GM23338 (cell line): ENCODE results near the gene ATPAF1. TPM values are rescaled to one million over a fixed set of nuclear protein-coding genes. Genes with fewer than 3 reads are reported as not detected.

Experiments
- ATAC-seq: fragments of 200-7000 bp; cut with Tn5 transposase; 3 replicates; pipeline ENCODE4 v1.9.1; 2020
- DNase-seq: peaks from one replicate; pipeline ENCODE4 v3.0.0-alpha.2; 2015; ENCODE audit warnings: low spot score
- H2AFZ ChIP-seq: fragments of 200-600 bp; sonication (generic); 2 replicates; pipeline ENCODE4 v1.8.0; 2016; ENCODE audit warnings: antibody characterized with exemption, mild to moderate bottlenecking, moderate library complexity
- H3F3A ChIP-seq: fragments of 200-600 bp; sonication (generic); replicated peaks from 2 replicates; pipeline ENCODE4 v1.8.0; 2017; ENCODE audit warnings: antibody characterized with exemption, mixed run types, low read depth
- H3K27ac ChIP-seq: fragments of 200-600 bp; sonication (generic); 2 replicates; pipeline ENCODE4 v1.6.1; 2016; ENCODE audit warnings: low read depth
- H3K27me3 ChIP-seq: fragments of 200-600 bp; sonication (generic); 2 replicates; pipeline ENCODE4 v1.8.0; 2016; ENCODE audit warnings: mild to moderate bottlenecking, mixed run types, moderate library complexity; ENCODE audit not compliant: insufficient read depth
- H3K36me3 ChIP-seq: fragments of 200-600 bp; sonication (generic); 2 replicates; pipeline ENCODE4 v1.8.0; 2016; ENCODE audit warnings: mild to moderate bottlenecking; ENCODE audit not compliant: insufficient read depth
- H3K4me1 ChIP-seq: fragments of 200-600 bp; sonication (generic); 2 replicates; pipeline ENCODE4 v1.8.0; 2016; ENCODE audit warnings: mild to moderate bottlenecking, moderate library complexity; ENCODE audit not compliant: insufficient read depth
- H3K4me2 ChIP-seq: fragments of 200-600 bp; sonication (generic); 2 replicates; pipeline ENCODE4 v1.7.1; 2017; ENCODE audit warnings: mixed run types
- H3K4me3 ChIP-seq: fragments of 200-600 bp; sonication (generic); 2 replicates; pipeline ENCODE4 v1.6.1; 2016; ENCODE audit warnings: mixed run types
- H3K79me2 ChIP-seq: fragments of 200-600 bp; sonication (generic); replicated peaks from 2 replicates; pipeline ENCODE4 v1.8.0; 2017; ENCODE audit warnings: mild to moderate bottlenecking; ENCODE audit not compliant: insufficient read depth
- H3K9me2 ChIP-seq: fragments of 200-600 bp; sonication (generic); 2 replicates; pipeline ENCODE4 v1.8.0; 2017; ENCODE audit not compliant: insufficient read depth
- H4K20me1 ChIP-seq: fragments of 200-600 bp; sonication (generic); replicated peaks from 2 replicates; pipeline ENCODE4 v1.8.0; 2017; ENCODE audit warnings: mild to moderate bottlenecking; ENCODE audit not compliant: insufficient read depth
- H3K27ac Mint-ChIP-seq: 2 replicates; pipeline ENCODE4 v1.8.0; 2020; ENCODE audit warnings: inconsistent platforms, mild to moderate bottlenecking, moderate library complexity, mixed read lengths
- H3K27me3 Mint-ChIP-seq: 3 replicates; pipeline ENCODE4 v1.8.0; 2022; ENCODE audit warnings: low read depth, mild to moderate bottlenecking, moderate library complexity, mixed read lengths, inconsistent platforms; ENCODE audit not compliant: insufficient read depth, poor library complexity
- H3K36me3 Mint-ChIP-seq: 3 replicates; pipeline ENCODE4 v1.8.0; 2021; ENCODE audit warnings: low read depth, mild to moderate bottlenecking, inconsistent platforms, moderate library complexity, mixed read lengths
- H3K4me1 Mint-ChIP-seq: 3 replicates; pipeline ENCODE4 v1.8.0; 2020; ENCODE audit warnings: mild to moderate bottlenecking, inconsistent platforms, mixed read lengths
- H3K4me3 Mint-ChIP-seq: 3 replicates; pipeline ENCODE4 v1.8.0; 2021; ENCODE audit warnings: moderate library complexity, mild to moderate bottlenecking, inconsistent platforms, mixed read lengths
- H3K9me3 Mint-ChIP-seq: 3 replicates; pipeline ENCODE4 v1.8.0; 2020; ENCODE audit warnings: moderate library complexity, mild to moderate bottlenecking, inconsistent platforms, mixed read lengths
- CREB1 ChIP-seq: fragments of 250-450 bp; sonication (Bioruptor Pico); IDR thresholded peaks from 2 replicates; pipeline ENCODE4 v1.5.0; 2020; ENCODE audit warnings: low read depth, mild to moderate bottlenecking, moderate library complexity
- ETS1 ChIP-seq: IDR thresholded peaks from 2 replicates; pipeline ENCODE4 v1.6.1; 2016; ENCODE audit warnings: antibody characterized with exemption
- EZH2 ChIP-seq: fragments of 200-600 bp; sonication (generic); IDR thresholded peaks from one replicate; pipeline ENCODE4 v1.8.0; 2017; ENCODE audit warnings: antibody characterized with exemption, mild to moderate bottlenecking, low read depth; ENCODE audit not compliant: unreplicated experiment
- EZH2phosphoT487 ChIP-seq: fragments of 200-600 bp; sonication (generic); IDR thresholded peaks from one replicate; pipeline ENCODE4 v1.8.1; 2018; ENCODE audit warnings: antibody characterized with exemption; ENCODE audit not compliant: unreplicated experiment
- JUNB ChIP-seq: IDR thresholded peaks from one replicate; pipeline ENCODE4 v1.6.1; 2016; ENCODE audit warnings: antibody characterized with exemption; ENCODE audit not compliant: unreplicated experiment
- NANOG ChIP-seq: IDR thresholded peaks from 2 replicates; pipeline ENCODE4 v1.6.1; 2016; ENCODE audit warnings: antibody characterized with exemption, borderline replicate concordance
- POLR2AphosphoS5 ChIP-seq: IDR thresholded peaks from 2 replicates; pipeline ENCODE4 v1.6.1; 2016; ENCODE audit warnings: antibody characterized with exemption, low read depth
- STAT1 ChIP-seq: IDR thresholded peaks from one replicate; pipeline ENCODE4 v1.6.1; 2016; ENCODE audit warnings: antibody characterized with exemption; ENCODE audit not compliant: unreplicated experiment
- ZNF114 ChIP-seq: fragments of 250-450 bp; sonication (Bioruptor Pico); IDR thresholded peaks from 2 replicates; pipeline ENCODE4 v1.5.0; 2020; ENCODE audit warnings: mild to moderate bottlenecking, moderate library complexity
- ZNF331 ChIP-seq: fragments of 250-450 bp; sonication (Bioruptor Pico); IDR thresholded peaks from 2 replicates; pipeline ENCODE4 v1.5.0; 2020; ENCODE audit warnings: low read depth, mild to moderate bottlenecking, moderate library complexity
- polyA plus RNA-seq: library from polyadenylated mRNA; unstranded; fragments of >200 nt; fragmentation: Nextera tagmentation; extraction: Ambion mirVana; gene quantifications from 2 replicates; pipeline ENCODE4 v1.2.1, GENCODE V29; 2016
- total RNA-seq: library from RNA; depleted of rRNA; stranded (reverse); fragments of >200 nt; shearing (Covaris generic); gene quantifications from 2 replicates; pipeline ENCODE4 v1.2.3, GENCODE V29; 2014
- TF ChIP-seq, protein P1 (sequence below): IDR thresholded peaks from one replicate; pipeline ENCODE4 v1.6.1; 2018; ENCODE audit warnings: antibody characterized with exemption; ENCODE audit not compliant: unreplicated experiment
- TF ChIP-seq, protein P2 (sequence below): fragments of 250-450 bp; sonication (Bioruptor Pico); IDR thresholded peaks from 2 replicates; pipeline ENCODE4 v1.5.0; 2020; ENCODE audit warnings: mild to moderate bottlenecking, moderate library complexity
- TF ChIP-seq, protein P3 (sequence below), 2 experiments: fragments of 200-600 bp in 1 of 2; sonication (generic) in 1 of 2; conservative IDR thresholded peaks; 2 replicates each; pipeline versions ENCODE4 v1.5.1 to v1.6.1; 2016 to 2017; ENCODE audit warnings: antibody characterized with exemption in 2 of 2, low read depth in 2 of 2, mild to moderate bottlenecking in 2 of 2, moderate library complexity in 1 of 2

The ATPAF1 gene
- total and polyA plus RNA-seq, 2 experiments from 2014 or later = 41.2 to 67.6 TPM

GRCh38 chr1:46638921-46639320 is 29.2 kb downstream of the ATPAF1 start:
- no peak overlapping the region for H3K4me3 ChIP-seq
- H3K9me2 ChIP-seq = no peaks in the 10 kb centered on the region
- no peaks in the 10 kb centered on the region for H3K79me2 ChIP-seq
- no peaks in the 10 kb centered on the region for H3K27me3 ChIP-seq
- Mint-ChIP-seq H3K9me3 (no peaks in the 10 kb centered on the region), H3K4me1 (no peaks in the 10 kb centered on the region), H3K27ac (no peak overlapping the region), H3K36me3 (peaks cover 15% of the 10 kb centered on the region), H3K4me3 (no peak overlapping the region), H3K27me3 (no peaks in the 10 kb centered on the region)
- no peak for DNase-seq
- no peak for TF ChIP-seq ZNF114
- no peak for TF ChIP-seq POLR2AphosphoS5
- no peak for TF ChIP-seq CREB1
- TF ChIP-seq, protein P1, sequence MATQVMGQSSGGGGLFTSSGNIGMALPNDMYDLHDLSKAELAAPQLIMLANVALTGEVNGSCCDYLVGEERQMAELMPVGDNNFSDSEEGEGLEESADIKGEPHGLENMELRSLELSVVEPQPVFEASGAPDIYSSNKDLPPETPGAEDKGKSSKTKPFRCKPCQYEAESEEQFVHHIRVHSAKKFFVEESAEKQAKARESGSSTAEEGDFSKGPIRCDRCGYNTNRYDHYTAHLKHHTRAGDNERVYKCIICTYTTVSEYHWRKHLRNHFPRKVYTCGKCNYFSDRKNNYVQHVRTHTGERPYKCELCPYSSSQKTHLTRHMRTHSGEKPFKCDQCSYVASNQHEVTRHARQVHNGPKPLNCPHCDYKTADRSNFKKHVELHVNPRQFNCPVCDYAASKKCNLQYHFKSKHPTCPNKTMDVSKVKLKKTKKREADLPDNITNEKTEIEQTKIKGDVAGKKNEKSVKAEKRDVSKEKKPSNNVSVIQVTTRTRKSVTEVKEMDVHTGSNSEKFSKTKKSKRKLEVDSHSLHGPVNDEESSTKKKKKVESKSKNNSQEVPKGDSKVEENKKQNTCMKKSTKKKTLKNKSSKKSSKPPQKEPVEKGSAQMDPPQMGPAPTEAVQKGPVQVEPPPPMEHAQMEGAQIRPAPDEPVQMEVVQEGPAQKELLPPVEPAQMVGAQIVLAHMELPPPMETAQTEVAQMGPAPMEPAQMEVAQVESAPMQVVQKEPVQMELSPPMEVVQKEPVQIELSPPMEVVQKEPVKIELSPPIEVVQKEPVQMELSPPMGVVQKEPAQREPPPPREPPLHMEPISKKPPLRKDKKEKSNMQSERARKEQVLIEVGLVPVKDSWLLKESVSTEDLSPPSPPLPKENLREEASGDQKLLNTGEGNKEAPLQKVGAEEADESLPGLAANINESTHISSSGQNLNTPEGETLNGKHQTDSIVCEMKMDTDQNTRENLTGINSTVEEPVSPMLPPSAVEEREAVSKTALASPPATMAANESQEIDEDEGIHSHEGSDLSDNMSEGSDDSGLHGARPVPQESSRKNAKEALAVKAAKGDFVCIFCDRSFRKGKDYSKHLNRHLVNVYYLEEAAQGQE = no peak
- TF ChIP-seq ETS1 = no peak
- TF ChIP-seq EZH2phosphoT487 = no peak
- TF ChIP-seq ZNF331 (CRISPR knock-in tag) = no peak
- TF ChIP-seq STAT1 = no peak
- no peak for TF ChIP-seq JUNB
- no peak for TF ChIP-seq NANOG
- no peak for TF ChIP-seq EZH2
- TF ChIP-seq, protein P2, sequence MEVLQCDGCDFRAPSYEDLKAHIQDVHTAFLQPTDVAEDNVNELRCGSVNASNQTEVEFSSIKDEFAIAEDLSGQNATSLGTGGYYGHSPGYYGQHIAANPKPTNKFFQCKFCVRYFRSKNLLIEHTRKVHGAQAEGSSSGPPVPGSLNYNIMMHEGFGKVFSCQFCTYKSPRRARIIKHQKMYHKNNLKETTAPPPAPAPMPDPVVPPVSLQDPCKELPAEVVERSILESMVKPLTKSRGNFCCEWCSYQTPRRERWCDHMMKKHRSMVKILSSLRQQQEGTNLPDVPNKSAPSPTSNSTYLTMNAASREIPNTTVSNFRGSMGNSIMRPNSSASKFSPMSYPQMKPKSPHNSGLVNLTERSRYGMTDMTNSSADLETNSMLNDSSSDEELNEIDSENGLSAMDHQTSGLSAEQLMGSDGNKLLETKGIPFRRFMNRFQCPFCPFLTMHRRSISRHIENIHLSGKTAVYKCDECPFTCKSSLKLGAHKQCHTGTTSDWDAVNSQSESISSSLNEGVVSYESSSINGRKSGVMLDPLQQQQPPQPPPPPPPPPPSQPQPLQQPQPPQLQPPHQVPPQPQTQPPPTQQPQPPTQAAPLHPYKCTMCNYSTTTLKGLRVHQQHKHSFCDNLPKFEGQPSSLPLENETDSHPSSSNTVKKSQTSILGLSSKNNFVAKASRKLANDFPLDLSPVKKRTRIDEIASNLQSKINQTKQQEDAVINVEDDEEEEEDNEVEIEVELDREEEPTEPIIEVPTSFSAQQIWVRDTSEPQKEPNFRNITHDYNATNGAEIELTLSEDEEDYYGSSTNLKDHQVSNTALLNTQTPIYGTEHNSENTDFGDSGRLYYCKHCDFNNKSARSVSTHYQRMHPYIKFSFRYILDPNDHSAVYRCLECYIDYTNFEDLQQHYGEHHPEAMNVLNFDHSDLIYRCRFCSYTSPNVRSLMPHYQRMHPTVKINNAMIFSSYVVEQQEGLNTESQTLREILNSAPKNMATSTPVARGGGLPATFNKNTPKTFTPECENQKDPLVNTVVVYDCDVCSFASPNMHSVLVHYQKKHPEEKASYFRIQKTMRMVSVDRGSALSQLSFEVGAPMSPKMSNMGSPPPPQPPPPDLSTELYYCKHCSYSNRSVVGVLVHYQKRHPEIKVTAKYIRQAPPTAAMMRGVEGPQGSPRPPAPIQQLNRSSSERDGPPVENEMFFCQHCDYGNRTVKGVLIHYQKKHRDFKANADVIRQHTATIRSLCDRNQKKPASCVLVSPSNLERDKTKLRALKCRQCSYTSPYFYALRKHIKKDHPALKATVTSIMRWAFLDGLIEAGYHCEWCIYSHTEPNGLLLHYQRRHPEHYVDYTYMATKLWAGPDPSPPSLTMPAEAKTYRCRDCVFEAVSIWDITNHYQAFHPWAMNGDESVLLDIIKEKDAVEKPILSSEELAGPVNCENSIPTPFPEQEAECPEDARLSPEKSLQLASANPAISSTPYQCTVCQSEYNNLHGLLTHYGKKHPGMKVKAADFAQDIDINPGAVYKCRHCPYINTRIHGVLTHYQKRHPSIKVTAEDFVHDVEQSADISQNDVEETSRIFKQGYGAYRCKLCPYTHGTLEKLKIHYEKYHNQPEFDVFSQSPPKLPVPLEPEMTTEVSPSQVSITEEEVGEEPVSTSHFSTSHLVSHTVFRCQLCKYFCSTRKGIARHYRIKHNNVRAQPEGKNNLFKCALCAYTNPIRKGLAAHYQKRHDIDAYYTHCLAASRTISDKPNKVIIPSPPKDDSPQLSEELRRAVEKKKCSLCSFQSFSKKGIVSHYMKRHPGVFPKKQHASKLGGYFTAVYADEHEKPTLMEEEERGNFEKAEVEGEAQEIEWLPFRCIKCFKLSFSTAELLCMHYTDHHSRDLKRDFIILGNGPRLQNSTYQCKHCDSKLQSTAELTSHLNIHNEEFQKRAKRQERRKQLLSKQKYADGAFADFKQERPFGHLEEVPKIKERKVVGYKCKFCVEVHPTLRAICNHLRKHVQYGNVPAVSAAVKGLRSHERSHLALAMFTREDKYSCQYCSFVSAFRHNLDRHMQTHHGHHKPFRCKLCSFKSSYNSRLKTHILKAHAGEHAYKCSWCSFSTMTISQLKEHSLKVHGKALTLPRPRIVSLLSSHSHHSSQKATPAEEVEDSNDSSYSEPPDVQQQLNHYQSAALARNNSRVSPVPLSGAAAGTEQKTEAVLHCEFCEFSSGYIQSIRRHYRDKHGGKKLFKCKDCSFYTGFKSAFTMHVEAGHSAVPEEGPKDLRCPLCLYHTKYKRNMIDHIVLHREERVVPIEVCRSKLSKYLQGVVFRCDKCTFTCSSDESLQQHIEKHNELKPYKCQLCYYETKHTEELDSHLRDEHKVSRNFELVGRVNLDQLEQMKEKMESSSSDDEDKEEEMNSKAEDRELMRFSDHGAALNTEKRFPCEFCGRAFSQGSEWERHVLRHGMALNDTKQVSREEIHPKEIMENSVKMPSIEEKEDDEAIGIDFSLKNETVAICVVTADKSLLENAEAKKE (CRISPR knock-in tag) = no peak
- TF ChIP-seq, protein P3, sequence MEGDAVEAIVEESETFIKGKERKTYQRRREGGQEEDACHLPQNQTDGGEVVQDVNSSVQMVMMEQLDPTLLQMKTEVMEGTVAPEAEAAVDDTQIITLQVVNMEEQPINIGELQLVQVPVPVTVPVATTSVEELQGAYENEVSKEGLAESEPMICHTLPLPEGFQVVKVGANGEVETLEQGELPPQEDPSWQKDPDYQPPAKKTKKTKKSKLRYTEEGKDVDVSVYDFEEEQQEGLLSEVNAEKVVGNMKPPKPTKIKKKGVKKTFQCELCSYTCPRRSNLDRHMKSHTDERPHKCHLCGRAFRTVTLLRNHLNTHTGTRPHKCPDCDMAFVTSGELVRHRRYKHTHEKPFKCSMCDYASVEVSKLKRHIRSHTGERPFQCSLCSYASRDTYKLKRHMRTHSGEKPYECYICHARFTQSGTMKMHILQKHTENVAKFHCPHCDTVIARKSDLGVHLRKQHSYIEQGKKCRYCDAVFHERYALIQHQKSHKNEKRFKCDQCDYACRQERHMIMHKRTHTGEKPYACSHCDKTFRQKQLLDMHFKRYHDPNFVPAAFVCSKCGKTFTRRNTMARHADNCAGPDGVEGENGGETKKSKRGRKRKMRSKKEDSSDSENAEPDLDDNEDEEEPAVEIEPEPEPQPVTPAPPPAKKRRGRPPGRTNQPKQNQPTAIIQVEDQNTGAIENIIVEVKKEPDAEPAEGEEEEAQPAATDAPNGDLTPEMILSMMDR (conservative IDR thresholded peaks at IDR 0.05; ENCODE audit: low read depth in 2 of 2) = no peak
- no peak overlapping the region for H3K27ac ChIP-seq
- no peaks in the 10 kb centered on the region for H3K4me1 ChIP-seq
- no peaks in the 10 kb centered on the region for H3F3A ChIP-seq
- H2AFZ ChIP-seq = no peak overlapping the region
- no peak overlapping the region for H3K4me2 ChIP-seq
- ATAC-seq = no peak
- H3K36me3 ChIP-seq = no peaks in the 10 kb centered on the region; the same call in 1 of the 2 replicates
- H4K20me1 ChIP-seq = no peaks in the 10 kb centered on the region; the same call in none of the 2 replicates
